Breast epithelium (tissue), 3 donors: ENCODE measurements around the gene TCAF1.
"Not testable (repeated sequence)": the region's sequence is repeated elsewhere in the genome, so short reads cannot be mapped to it uniquely, and the experiment has no call there.

Source experiments
- POLR2A ChIP-seq: fragments of 450-650 bp; IDR thresholded peaks from one replicate; pipeline ENCODE4 v1.6.1; 2016; ENCODE audit warnings: antibody characterized with exemption, mild to moderate bottlenecking, moderate library complexity
- TF ChIP-seq, protein P1 (sequence below), 3 donors: fragments of 450-650 bp; IDR thresholded peaks; one replicate each; pipeline ENCODE4 v1.5.1; 2016 to 2017; ENCODE audit warnings: antibody characterized with exemption in 3 of 3, mild to moderate bottlenecking in 3 of 3, moderate library complexity in 3 of 3

DNA sequence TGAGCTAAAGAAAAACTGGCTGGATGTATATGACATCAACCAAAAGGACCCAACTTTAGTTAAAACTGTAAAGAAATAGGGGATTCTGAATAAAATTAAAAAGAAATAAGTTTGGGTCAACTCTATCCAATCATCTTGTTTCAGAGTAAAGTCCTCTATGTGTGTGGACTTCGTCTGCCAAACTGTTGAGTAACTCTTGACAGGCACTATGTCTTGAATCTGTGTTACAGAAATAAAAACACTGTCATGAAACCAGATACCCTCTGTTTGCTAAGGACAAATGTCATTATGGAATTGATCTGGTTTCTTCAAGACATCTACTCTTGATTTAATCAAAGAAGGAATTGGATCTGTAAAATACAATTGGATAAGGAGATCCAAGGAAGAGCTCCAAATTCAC lies 46.5 kb downstream of the TCAF1 start:
- TF ChIP-seq, protein P1, sequence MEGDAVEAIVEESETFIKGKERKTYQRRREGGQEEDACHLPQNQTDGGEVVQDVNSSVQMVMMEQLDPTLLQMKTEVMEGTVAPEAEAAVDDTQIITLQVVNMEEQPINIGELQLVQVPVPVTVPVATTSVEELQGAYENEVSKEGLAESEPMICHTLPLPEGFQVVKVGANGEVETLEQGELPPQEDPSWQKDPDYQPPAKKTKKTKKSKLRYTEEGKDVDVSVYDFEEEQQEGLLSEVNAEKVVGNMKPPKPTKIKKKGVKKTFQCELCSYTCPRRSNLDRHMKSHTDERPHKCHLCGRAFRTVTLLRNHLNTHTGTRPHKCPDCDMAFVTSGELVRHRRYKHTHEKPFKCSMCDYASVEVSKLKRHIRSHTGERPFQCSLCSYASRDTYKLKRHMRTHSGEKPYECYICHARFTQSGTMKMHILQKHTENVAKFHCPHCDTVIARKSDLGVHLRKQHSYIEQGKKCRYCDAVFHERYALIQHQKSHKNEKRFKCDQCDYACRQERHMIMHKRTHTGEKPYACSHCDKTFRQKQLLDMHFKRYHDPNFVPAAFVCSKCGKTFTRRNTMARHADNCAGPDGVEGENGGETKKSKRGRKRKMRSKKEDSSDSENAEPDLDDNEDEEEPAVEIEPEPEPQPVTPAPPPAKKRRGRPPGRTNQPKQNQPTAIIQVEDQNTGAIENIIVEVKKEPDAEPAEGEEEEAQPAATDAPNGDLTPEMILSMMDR (IDR thresholded peaks at IDR 0.05) = not testable (repeated sequence)
- not testable (repeated sequence) for TF ChIP-seq POLR2A
